ENCODE data around the gene AQP6. TPM values are rescaled to one million over a fixed set of nuclear protein-coding genes. Genes with fewer than 3 reads are reported as not detected.

Gene AQP6
- total RNA-seq, result under 0.01 and 0.17 TPM in 2 replicates
- 0.06 TPM in 1 of 2 replicates, not detected in the other for polyA plus RNA-seq
- 0.06 TPM in 1 of 2 replicates, not detected in the other for polyA plus RNA-seq (2012)
- polyA minus RNA-seq (ENCODE audit: low replicate concordance), result not detected in 2 replicates

- Histone ChIP-seq H2AFZ (ENCODE audit: low read length) (no peak within 1 kb of the TSS), H3K9me3 (ENCODE audit: control insufficient read depth, insufficient read depth, low read depth, low read length) (no peaks in the 10 kb centered on the region), H3K4me2 (ENCODE audit: extremely low read depth, insufficient read depth, low read length) (no peak within 1 kb of the TSS), H3K27ac (ENCODE audit: insufficient read depth, low read length) (no peak within 1 kb of the TSS), H3K4me1 (ENCODE audit: control insufficient read depth, extremely low read depth, insufficient read depth, low read length) (no peaks in the 10 kb centered on the region), H3K9ac (ENCODE audit: insufficient read depth, low read length) (no peak within 1 kb of the TSS), H4K20me1 (ENCODE audit: control insufficient read depth, extremely low read depth, insufficient read depth, low read length) (no peaks in the 10 kb centered on the region), H3K27me3 (ENCODE audit: control insufficient read depth, insufficient read depth, low read length) (peaks cover 33% of the 10 kb centered on the region), H3K79me2 (ENCODE audit: control insufficient read depth, insufficient read depth, low read length) (no peaks in the 10 kb centered on the region), H3K36me3 (ENCODE audit: control insufficient read depth, insufficient read depth, low read length) (no peaks in the 10 kb centered on the region), H3K4me3 (replicated peaks in 1 of 4; ENCODE audit: control extremely low read depth in 1 of 4, insufficient read depth in 1 of 4, low read depth in 3 of 4, low read length in 4 of 4) (no peak within 1 kb of the TSS)
- TF ChIP-seq EZH2 (IDR thresholded peaks at IDR 0.05; ENCODE audit: low read length, missing control alignments), result no peak
- TF ChIP-seq, protein P1, sequence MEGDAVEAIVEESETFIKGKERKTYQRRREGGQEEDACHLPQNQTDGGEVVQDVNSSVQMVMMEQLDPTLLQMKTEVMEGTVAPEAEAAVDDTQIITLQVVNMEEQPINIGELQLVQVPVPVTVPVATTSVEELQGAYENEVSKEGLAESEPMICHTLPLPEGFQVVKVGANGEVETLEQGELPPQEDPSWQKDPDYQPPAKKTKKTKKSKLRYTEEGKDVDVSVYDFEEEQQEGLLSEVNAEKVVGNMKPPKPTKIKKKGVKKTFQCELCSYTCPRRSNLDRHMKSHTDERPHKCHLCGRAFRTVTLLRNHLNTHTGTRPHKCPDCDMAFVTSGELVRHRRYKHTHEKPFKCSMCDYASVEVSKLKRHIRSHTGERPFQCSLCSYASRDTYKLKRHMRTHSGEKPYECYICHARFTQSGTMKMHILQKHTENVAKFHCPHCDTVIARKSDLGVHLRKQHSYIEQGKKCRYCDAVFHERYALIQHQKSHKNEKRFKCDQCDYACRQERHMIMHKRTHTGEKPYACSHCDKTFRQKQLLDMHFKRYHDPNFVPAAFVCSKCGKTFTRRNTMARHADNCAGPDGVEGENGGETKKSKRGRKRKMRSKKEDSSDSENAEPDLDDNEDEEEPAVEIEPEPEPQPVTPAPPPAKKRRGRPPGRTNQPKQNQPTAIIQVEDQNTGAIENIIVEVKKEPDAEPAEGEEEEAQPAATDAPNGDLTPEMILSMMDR (conservative IDR thresholded peaks at IDR 0.05 in 1 of 2, IDR thresholded peaks at IDR 0.05 in 1 of 2; ENCODE audit: low read depth in 1 of 2, low read length in 2 of 2), result no peak
- DNase-seq (ENCODE audit: low read depth in 2 of 2), result no peak
These were observed at the start of gene AQP6 for GRCh38 chr12:49972641-49973360. Gene AQP6, plus strand, starts transcription at chr12:49972947. Its CDS starts 227 bp downstream, at chr12:49973174.

DNA sequence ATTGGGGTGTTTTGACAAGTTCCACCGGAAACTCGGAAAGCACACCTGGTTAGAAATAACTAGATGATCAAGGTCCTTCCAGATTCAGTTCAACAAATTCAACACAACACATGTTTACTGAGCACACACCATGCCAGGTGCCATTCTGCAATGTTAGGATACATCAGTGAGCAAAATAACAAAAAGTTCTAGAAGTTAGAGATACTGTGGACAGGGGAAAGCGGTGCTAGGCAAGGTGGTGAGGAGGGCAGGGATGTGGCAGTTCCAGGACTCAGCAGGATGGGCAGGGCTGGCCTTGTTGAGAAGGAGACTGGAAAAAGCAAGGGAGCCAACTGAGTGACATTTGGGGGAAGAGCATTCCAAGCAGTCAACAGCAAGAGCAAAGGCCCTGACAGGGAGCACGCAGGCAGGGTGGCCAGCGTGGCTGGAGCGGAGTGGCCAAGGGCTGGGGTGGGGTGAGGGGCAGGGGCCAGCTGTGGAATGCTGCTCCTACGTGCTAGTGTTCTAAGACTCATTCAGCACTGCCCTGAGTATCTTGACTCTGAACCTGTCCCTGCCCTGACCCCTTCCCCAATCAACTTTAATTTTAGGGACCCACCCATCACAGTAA lies 49.6 kb upstream of the AQP6 start:
- Histone ChIP-seq H3K27ac (ENCODE audit: insufficient read depth, low read length) (no peak overlapping the region), H3K9me3 (ENCODE audit: control insufficient read depth, insufficient read depth, low read depth, low read length) (no peaks in the 10 kb centered on the region), H3K4me1 (ENCODE audit: control insufficient read depth, extremely low read depth, insufficient read depth, low read length) (no peaks in the 10 kb centered on the region), H3K36me3 (ENCODE audit: control insufficient read depth, insufficient read depth, low read length) (no peaks in the 10 kb centered on the region), H2AFZ (ENCODE audit: low read length) (no peak overlapping the region), H4K20me1 (ENCODE audit: control insufficient read depth, extremely low read depth, insufficient read depth, low read length) (no peaks in the 10 kb centered on the region), H3K4me2 (ENCODE audit: extremely low read depth, insufficient read depth, low read length) (no peak overlapping the region), H3K9ac (ENCODE audit: insufficient read depth, low read length) (no peak overlapping the region), H3K27me3 (ENCODE audit: control insufficient read depth, insufficient read depth, low read length) (no peaks in the 10 kb centered on the region), H3K79me2 (ENCODE audit: control insufficient read depth, insufficient read depth, low read length) (no peaks in the 10 kb centered on the region), H3K4me3 (replicated peaks in 1 of 4; ENCODE audit: control extremely low read depth in 1 of 4, insufficient read depth in 1 of 4, low read depth in 3 of 4, low read length in 4 of 4) (no peak overlapping the region)
- TF ChIP-seq EZH2 (IDR thresholded peaks at IDR 0.05; ENCODE audit: low read length, missing control alignments), result no peak
- TF ChIP-seq, protein P1 (conservative IDR thresholded peaks at IDR 0.05 in 1 of 2, IDR thresholded peaks at IDR 0.05 in 1 of 2; ENCODE audit: low read depth in 1 of 2, low read length in 2 of 2), result no peak
- DNase-seq (ENCODE audit: low read depth in 2 of 2), result no peak

DNA sequence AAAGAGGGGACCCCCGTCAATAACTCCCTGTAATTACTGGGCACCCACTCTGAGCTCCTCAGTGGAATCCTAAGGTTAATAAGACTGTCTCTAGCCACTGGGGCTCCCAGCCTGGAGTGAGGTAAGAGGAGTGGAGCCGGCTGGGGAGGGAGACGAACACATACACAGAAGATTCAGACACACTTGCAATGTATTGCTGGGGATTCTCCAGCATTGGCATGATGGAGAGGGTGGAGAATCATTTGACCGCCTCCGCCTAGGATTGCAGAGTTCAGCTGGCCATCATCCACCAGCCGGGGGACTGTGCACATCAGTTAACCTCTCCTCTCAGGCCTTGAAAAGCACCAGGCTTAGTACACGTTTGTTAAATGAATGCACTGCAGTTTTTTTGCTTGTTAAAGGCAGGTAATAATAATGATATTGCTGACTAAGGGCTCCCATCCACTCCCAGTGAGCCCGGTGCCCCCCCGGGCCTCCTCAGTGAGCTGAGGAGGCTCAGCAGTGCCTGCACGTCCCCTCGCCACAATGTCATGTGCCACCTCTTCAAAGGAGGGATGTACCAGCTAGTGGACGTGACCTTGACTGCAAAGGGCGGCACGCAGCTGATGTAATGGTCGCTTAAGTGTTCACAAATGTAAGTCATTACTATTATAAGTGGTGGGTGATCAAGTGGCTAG lies 48.7 kb upstream of the AQP6 start:
- Histone ChIP-seq H3K79me2 (ENCODE audit: control insufficient read depth, insufficient read depth, low read length) (no peaks in the 10 kb centered on the region), H3K4me1 (ENCODE audit: control insufficient read depth, extremely low read depth, insufficient read depth, low read length) (no peaks in the 10 kb centered on the region), H3K4me3 (replicated peaks in 1 of 4; ENCODE audit: control extremely low read depth in 1 of 4, insufficient read depth in 1 of 4, low read depth in 3 of 4, low read length in 4 of 4) (no peak overlapping the region), H3K27ac (ENCODE audit: insufficient read depth, low read length) (no peak overlapping the region), H3K36me3 (ENCODE audit: control insufficient read depth, insufficient read depth, low read length) (no peaks in the 10 kb centered on the region), H3K27me3 (ENCODE audit: control insufficient read depth, insufficient read depth, low read length) (no peaks in the 10 kb centered on the region), H3K9ac (ENCODE audit: insufficient read depth, low read length) (no peak overlapping the region), H3K9me3 (ENCODE audit: control insufficient read depth, insufficient read depth, low read depth, low read length) (no peaks in the 10 kb centered on the region), H3K4me2 (ENCODE audit: extremely low read depth, insufficient read depth, low read length) (no peak overlapping the region), H4K20me1 (ENCODE audit: control insufficient read depth, extremely low read depth, insufficient read depth, low read length) (no peaks in the 10 kb centered on the region), H2AFZ (ENCODE audit: low read length) (no peak overlapping the region)
- no peak for TF ChIP-seq EZH2 (IDR thresholded peaks at IDR 0.05; ENCODE audit: low read length, missing control alignments)
- TF ChIP-seq, protein P1 (conservative IDR thresholded peaks at IDR 0.05 in 1 of 2, IDR thresholded peaks at IDR 0.05 in 1 of 2; ENCODE audit: low read depth in 1 of 2, low read length in 2 of 2), result no peak
- DNase-seq (ENCODE audit: low read depth in 2 of 2), result no peak

Measured in fibroblast of lung (primary cell).